RWPE1 (cell line): ENCODE measurements around the gene SUPT4H1.

ENCODE experiments used
- CTCF ChIA-PET: fragments of 350-600 bp; sonication (Branson Sonifier 250); formaldehyde crosslinking; extraction: SDS; loops from one replicate; lab custom pipeline; 2021; lab: Yijun Ruan, JAX
- POLR2A ChIA-PET: fragments of 400-600 bp; formaldehyde crosslinking; extraction: SDS; loops from one replicate; lab custom pipeline; 2020; ENCODE audit warnings: antibody characterized with exemption; ENCODE audit not compliant: low non-redundant PET; lab: Yijun Ruan, JAX
- DNase-seq: peaks from one replicate; pipeline ENCODE4 v3.0.0; 2012; ENCODE audit warnings: low spot score
- H3K27ac ChIP-seq: fragments of 450-650 bp; 2 replicates; pipeline ENCODE4 v1.5.1; 2017
- CTCF ChIP-seq: fragments of 450-650 bp; conservative IDR thresholded peaks from 2 replicates; pipeline ENCODE4 v1.5.1; 2017; ENCODE audit warnings: low read depth, mild to moderate bottlenecking

SUPT4H1 gene

GRCh38 chr17:58334661-58335060 is 17.3 kb downstream of the SUPT4H1 start:
- DNase-seq: no peak
- no peak overlapping the region for H3K27ac ChIP-seq
- ChIA-PET POLR2A (no interaction called here), CTCF (interaction anchor here (0.6 kb wide), 3 partner anchors 10 to 213 kb away, joined by 3 to 4 read pairs (median 3); no protein-coding TSS in a partner anchor)
- no peak for TF ChIP-seq CTCF

GRCh38 chr17:58334256-58334655 is 17.7 kb downstream of the SUPT4H1 start:
- no peak for TF ChIP-seq CTCF
- ChIA-PET POLR2A (no interaction called here), CTCF (interaction anchor here (0.6 kb wide), 2 partner anchors 11 to 79 kb away, joined by 3 to 4 read pairs; no protein-coding TSS in a partner anchor)

GRCh38 chr17:58333736-58334207 is 18.2 kb downstream of the SUPT4H1 start:
- no peak overlapping the region for H3K27ac ChIP-seq
- no peak for DNase-seq
- ChIA-PET CTCF (no interaction called here), POLR2A (no interaction called here)
- no peak for TF ChIP-seq CTCF

More at GRCh38 chr17:58334256-58334655, 17.7 kb downstream of the SUPT4H1 start:
- no peak overlapping the region for H3K27ac ChIP-seq
- no peak for DNase-seq

- no peak for DNase-seq
- H3K27ac ChIP-seq: no peak overlapping the region
- TF ChIP-seq CTCF: no peak
- POLR2A ChIA-PET: no interaction called here
- CTCF ChIA-PET: interaction anchor here (0.6 to 0.7 kb wide), 2 partner anchors 22 to 1465 kb away, joined by 3 to 5 read pairs; no protein-coding TSS in a partner anchor
Measured at GRCh38 chr17:58332778-58333735, 18.9 kb downstream of the SUPT4H1 start.

GRCh38 chr17:58331815-58332777 is 19.9 kb downstream of the SUPT4H1 start:
- no peak for TF ChIP-seq CTCF
- DNase-seq: no peak
- POLR2A ChIA-PET: no interaction called here
- CTCF ChIA-PET: no interaction called here
- H3K27ac ChIP-seq: no peak overlapping the region
